MM.1S (cell line): ENCODE measurements around the gene TECRL.

Experiments
- CTCF ChIP-seq: fragments of 300-600 bp; sonication (generic); IDR thresholded peaks from 2 replicates; pipeline ENCODE4 v1.5.1; 2016; ENCODE audit warnings: antibody characterized with exemption, low read length, mixed read lengths
- EZH2 ChIP-seq: fragments of 300-600 bp; sonication (generic); optimal IDR thresholded peaks from 2 replicates; pipeline ENCODE3; 2017; ENCODE audit warnings: low read depth, mild to moderate bottlenecking, antibody characterized with exemption, low read length, mixed read lengths

- TF ChIP-seq CTCF, result no peak
- TF ChIP-seq EZH2, result no peak
Measured at GRCh38 chr4:64409300-64409699, at the start of gene TECRL.
